Stimulated activated CD4-positive, alpha-beta T cell treated with anti-CD3 and anti-CD28 coated beads, Interleukin-15, amount 100 ng/mL, for 24 hours (primary cell): ENCODE results near the gene IFITM10.
"Not testable (repeated sequence)": the region's sequence is repeated elsewhere in the genome, so short reads cannot be mapped to it uniquely, and the experiment has no call there.

ENCODE experiments used
- DNase-seq: peaks from one replicate; pipeline ENCODE4 v3.0.0-alpha.2; 2020

IFITM10 gene

DNA sequence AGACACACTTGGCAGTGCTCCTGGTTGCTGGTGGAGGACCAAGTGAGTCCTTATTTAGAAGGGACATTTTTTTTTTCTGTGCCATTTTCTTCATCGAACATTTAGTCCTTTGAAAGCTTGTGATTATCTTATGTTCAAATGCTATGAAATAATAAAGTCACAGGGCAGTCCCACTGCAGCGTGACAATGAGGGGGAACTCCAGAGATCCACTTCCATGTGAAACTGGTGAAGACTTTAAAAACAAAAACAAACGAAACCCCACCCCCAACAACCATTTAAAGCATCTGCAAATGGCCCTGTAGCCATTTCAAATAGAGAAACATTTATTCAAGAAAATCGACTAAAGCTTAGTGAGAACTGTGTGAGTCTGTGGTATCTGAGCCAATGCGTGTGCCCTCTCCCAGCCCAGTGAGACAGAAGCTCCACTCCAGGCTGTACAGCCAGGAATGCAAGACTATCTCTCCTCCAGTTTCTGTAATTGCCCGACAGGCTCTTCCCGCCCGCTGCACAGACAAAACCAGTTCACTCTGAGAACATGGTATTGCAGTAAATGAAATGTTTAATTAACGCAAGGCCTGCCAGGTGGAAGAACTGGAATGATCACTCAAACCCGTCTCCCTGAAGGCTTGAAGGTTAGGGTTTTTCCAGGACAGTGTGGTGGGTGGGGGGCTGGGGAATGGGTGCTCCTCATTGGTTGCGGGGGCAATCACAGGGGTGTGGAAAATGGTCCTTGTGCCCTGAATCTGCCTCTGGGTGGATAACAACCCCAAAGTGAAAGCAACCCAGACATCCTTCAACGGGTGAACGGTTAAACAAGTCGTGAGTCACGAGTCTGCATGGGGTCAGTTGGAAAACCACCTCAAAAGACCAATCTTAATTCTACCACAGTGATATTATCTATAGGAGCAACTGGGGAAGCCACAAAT is 45.0 kb downstream of the IFITM10 start:
- no peak for DNase-seq

GRCh38 chr11:1703146-1703545 is 47.2 kb downstream of the IFITM10 start:
- DNase-seq, result no peak

GRCh38 chr11:1702506-1702905 is 47.9 kb downstream of the IFITM10 start:
- DNase-seq, result no peak

DNA sequence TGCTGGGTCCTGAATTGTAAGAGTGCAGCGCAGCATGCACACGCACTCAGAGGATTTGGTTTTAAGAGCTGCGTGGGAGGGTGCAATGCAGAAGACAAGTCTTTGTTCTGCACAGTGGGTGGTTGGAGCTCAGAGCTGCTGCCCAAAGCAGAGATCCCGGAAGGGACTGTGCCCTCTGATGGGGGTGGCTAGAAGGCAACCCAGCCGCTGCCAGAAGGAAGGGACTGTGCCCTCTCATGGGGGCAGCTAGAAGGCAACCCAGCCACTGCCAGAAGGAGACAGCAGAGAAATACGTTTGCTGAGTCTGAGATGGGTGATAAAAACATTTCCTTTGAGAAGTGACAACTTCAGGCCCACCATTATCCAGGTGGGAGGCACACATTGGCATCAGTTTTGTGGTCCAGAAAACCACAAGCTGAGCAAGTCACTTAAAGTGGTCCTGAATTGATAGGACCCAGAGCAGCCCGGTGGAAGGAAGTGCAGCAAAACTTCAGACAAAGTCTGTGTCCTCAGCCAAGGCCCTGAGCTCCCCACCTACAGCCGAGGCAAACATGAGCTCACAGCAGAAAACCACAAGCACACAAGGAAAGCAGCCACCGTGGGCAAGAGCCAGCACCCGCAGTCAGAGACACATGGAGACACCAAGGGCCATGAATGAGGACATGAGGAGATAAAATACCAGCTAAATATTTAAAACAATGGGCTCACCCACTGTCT is 49.1 kb downstream of the IFITM10 start:
- DNase-seq, result peak; percentile 18

DNA sequence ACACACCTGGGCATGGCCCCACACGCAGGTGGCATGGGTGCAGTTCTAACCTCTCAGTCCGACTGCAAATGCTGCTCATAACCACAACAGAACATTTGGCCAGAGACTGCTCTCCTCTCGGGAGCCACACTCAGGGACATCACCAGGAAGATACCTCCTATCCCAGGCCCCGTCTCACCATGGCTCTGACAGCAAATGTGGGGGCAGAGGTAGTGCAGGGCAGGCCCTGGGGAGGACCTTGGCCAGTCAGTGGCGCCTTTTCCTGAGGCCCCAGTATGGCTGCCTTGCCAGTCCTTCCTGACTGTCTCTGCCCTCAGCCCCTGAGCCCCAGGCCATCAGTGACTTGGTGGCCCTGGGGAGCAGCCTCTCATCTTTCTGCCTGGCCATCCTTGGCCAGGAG is 50.6 kb downstream of the IFITM10 start:
- no peak for DNase-seq

- no peak for DNase-seq
These were observed 53.5 kb downstream of the IFITM10 start, which contains the start of gene KRTAP5-6 for GRCh38 chr11:1696608-1697570. Gene KRTAP5-6, plus strand, starts transcription at chr11:1697195. Its CDS starts 51 bp downstream, at chr11:1697246.

DNA sequence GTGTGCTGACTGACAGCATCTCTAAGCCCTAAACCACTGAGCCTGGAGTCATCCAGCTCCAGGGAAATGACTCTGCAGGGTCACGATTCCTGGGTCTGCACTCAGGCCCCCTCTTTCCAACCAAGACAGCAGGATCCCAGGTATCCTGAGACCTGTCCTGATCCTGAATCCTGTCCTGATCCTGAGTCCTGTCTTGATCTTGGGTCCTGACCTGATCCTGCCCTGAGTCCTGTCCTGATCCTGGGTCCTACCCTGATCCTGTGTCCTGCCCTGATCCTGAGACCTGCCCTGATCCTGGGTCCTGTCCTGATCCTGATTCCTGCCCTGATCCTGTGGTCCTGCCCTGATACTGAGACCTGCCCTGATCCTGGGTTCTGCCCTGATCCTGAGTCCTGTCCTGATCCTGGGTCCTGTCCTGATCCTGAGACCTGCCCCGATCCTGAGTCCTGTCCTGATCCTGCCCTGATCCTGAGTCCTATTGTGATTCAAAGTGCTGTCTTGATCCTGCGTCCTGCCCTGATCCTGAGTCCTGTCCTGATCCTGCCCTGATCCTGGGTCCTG is 54.8 kb downstream of the IFITM10 start:
- no peak for DNase-seq

- DNase-seq, result no peak
These were observed 55.4 kb downstream of the IFITM10 start for GRCh38 chr11:1694846-1695547.

- peak; percentile 90 for DNase-seq
These were observed 56.1 kb downstream of the IFITM10 start for GRCh38 chr11:1694064-1694845.

GRCh38 chr11:1693327-1694063 is 56.9 kb downstream of the IFITM10 start:
- peak; percentile 84 for DNase-seq

GRCh38 chr11:1692708-1693326 is 57.6 kb downstream of the IFITM10 start:
- no peak for DNase-seq

DNA sequence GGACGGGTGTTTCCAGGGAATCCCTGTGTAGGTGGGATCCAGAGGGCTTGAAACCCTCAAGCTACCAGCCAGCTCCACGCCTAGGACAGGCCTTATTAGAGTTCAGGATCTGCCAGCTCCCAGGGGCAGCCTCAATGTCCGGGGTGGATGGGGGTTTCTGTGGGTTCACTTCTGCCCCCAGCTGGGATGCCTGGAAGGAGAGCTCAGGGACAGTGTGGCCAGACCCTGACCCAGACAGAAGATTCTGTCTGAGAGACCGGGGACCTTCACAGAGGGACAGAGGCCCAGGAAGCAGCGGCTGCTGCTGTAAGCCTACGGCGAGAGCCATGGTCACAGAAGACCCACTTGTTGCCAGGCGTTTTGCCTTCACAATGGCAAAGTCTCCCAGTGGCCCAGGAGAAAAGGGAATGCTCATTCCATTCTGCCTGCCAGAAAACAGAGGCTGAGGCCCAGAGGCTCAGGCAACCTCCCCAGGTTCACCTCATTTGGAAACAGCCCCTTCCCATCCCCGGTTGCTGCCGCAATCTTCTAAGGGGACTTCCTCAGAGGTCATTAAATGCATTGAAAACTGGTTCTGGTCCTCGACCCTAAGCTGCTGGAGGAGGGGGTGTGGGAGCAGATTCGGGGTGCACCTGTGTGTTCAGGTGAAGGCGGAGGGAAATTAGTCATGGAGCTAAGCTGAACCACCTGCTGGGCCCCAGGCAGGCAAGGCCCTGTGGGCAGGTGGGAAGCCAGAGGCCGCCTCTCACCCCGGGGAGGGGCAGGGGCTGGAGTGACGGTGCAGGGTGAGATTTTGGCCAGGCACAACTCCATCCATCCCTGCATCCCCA is 58.3 kb downstream of the IFITM10 start:
- DNase-seq, result no peak

- DNase-seq, result no peak
These were observed 59.1 kb downstream of the IFITM10 start for GRCh38 chr11:1691026-1691877.

DNA sequence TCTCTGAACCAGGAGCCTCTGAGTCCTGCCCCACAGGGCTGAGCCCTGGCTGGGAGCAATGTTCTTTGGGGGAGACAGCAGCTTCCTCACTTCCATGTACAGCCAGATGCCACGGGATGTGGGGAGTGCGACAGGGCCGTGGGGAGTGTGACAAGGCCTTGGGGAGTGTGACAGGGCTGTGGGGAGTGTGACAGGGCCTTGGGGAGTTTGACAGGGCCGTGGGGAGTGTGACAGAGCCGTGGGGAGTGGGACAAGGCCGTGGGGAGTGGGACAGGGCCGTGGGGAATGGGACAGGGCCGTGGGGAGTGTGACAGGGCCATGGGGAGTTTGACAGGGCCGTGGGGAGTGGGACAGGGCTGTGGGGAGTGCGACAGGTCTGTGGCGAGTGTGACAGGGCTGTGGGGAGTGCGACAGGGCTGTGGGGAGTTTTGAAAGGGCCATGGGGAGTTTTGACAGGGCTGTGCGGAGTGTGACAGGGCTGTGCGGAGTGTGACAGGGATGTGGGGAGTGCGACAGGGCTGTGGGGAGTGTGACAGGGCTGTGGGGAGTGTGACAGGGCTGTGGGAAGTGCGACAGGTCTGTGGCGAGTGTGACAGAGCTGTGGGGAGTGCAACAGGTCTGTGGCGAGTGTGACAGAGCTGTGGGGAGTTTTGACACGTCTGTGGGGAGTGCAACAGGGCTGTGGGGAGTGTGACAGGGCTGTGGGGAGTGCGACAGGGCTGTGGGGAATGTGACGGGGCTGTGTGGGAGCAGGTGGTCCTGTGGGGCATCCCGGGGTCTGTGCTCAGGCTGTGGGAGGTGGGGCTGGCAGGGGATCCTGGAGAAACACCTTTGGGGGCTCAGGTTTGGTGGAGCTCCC is 60.0 kb downstream of the IFITM10 start:
- no peak for DNase-seq

DNA sequence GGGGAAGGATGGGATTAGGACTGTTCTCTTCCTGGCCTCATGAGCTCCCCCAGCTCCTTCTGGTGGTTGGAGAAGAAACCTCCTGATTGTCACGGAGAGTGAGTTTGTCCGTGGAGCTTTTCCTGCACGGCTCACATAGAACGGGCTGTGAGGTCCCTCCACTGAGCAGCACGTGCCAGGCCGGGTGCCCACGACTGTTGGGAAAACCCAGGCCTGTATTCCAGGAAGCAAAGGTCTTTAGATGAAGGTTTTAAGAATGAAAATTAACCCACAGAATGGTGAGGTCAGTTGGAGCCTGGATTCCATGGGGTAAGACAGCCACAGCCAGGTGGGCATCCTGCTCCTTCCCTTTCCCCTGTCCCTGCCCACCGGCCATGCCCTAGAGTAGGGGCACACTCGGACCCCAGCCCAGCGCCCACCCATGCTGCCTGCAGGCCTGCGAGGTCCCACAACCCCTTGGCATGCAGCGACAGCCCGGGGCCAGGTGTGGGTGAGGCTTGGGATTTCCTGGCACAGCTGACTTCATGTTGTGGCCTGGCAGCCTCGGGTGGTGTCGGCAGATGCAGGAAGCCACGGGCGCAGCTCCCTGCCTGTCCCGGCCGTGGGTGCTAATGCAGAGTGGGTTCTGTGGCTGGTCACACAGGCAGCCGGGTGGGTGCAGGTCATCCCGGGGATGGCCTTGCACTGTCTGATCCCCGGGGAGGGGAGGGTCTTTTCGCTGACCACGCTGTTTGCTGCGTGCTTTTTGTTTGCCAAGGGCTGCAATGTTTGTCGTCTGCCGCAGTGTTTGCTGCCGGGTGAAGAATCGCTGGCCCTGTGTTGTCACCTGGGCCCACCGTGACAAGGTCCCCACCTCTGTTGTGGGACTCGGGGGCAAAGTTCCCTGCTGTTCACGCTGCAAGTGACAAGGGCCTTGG is 60.9 kb downstream of the IFITM10 start:
- not testable (repeated sequence) for DNase-seq
